Muscle of leg (tissue), 11 donors: ENCODE measurements around the gene TNFRSF13B. TPM values are rescaled to one million over a fixed set of nuclear protein-coding genes. Genes with fewer than 3 reads are reported as not detected.
"Not testable (repeated sequence)": the region's sequence is repeated elsewhere in the genome, so short reads cannot be mapped to it uniquely, and the experiment has no call there.

Experiments
- DNase-seq: peaks from one replicate; pipeline ENCODE4 v3.0.0; 2013
- H3K27ac ChIP-seq: one replicate; pipeline ENCODE4 v1.5.1; 2013; ENCODE audit warnings: mild to moderate bottlenecking, low read length, control low read depth
- H3K27me3 ChIP-seq: one replicate; pipeline ENCODE4 v1.6.1; 2013; ENCODE audit warnings: low read length; ENCODE audit not compliant: control insufficient read depth, insufficient read depth
- H3K36me3 ChIP-seq: one replicate; pipeline ENCODE4 v1.6.1; 2013; ENCODE audit warnings: low read length; ENCODE audit not compliant: control insufficient read depth, insufficient read depth
- H3K4me1 ChIP-seq: one replicate; pipeline ENCODE4 v1.6.1; 2013; ENCODE audit warnings: low read length; ENCODE audit not compliant: control insufficient read depth, insufficient read depth
- H3K4me3 ChIP-seq: one replicate; pipeline ENCODE4 v1.5.1; 2013; ENCODE audit warnings: low read length, control low read depth
- H3K9me3 ChIP-seq: replicated peaks from 2 replicates; pipeline ENCODE4 v1.6.1; 2013; ENCODE audit warnings: low read depth, low read length; ENCODE audit not compliant: control insufficient read depth
- WGBS: methylation state at CpG from one replicate; pipeline ENCODE4 v1.1.5; 2013; ENCODE audit warnings: missing lambda C conversion rate; ENCODE audit not compliant: insufficient coverage; 5-methylcytosine and 5-hydroxymethylcytosine counted together
- polyA plus RNA-seq, 8 donors: library from polyadenylated mRNA; unstranded; fragments of 120-200 nt; gene quantifications; one replicate each; pipeline versions ENCODE4 v1.2.1 to v1.2.3, GENCODE V29; 2013; ENCODE audit warnings: inconsistent platforms in 1 of 8, low replicate concordance in 1 of 8; ENCODE audit not compliant: insufficient read length in 8 of 8, insufficient read depth in 1 of 8
- total RNA-seq: library from RNA; stranded (reverse); fragments of 120-200 nt; gene quantifications from one replicate; pipeline ENCODE4 v1.2.4, GENCODE V29; 2013

The TNFRSF13B gene
- total and polyA plus RNA-seq, 9 donors = 0.11 to 0.64 (median 0.25) TPM; not detected in 4

DNA sequence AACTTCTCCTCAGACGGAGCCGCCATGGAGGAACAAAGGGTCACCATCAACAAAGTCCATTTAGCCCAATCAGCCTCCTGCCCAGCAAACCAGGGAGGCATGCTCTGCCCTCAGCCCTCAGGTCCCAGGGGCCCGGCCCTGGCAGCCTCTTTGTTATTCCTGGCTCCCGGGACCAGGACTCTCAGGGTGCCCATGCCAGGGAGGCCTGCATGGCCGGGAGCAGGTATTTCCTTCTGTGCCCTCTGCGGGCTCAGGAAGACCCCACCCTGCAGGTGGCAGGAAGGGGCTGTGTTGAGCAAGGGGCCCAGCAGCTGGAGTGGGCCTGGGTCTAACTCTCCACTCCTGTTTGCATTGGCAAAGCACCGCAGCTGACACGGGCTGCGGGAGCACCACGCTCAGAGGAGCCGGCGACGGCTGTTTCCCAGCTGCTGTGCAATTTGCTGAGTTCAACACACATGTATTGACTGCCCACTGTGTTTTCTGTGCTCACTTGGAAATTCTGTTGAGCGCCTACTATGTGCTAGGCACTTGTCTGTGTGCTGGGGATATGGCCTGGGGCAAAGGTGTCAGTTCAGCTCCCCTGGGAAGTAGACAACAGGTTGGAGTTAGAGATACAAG lies 33.2 kb upstream of the TNFRSF13B start:
- 60% methylated on average over 10 of the region's 14 CpGs for WGBS
- H3K27ac ChIP-seq, H3K9me3 ChIP-seq, DNase-seq, H3K4me3 ChIP-seq, H3K4me1 ChIP-seq, H3K36me3 ChIP-seq, H3K27me3 ChIP-seq: not testable (repeated sequence)

DNA sequence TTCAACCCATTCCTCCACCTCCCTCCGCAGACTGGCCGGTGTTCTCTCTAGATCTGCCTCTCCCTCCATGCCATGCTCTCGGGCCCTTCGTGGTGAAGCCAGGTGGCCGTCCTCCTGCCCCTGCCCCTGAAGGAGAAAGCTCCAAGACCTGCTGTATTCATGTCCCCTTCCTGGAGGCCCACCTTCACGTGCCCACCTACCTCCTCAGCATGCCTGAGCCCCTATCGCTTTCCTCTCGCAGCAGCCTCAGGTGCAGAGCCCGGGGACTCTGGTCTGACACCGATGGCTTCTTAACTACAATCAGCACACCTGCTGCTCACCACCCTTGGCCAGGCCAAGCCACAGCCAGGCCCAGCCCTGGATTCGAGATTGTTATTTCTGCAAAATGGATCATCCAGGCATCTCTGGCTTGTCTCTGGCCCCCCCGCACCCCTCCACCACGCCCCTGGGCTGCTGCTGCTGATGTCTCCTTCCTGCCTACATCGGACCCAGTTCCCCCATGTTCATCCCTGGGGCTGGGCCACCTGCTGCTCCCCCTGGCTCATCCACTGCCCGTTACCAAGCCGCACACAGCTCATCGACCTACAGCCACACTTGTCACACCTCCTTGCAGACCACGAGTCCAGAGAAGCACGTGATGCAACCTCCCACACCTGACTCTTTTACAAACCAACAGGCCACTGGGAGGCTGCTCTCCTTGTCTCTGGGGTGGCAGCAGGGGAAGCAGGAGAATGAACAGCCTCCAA lies 32.5 kb upstream of the TNFRSF13B start:
- no peak for DNase-seq
- H3K36me3 ChIP-seq = no peaks in the 10 kb centered on the region
- H3K4me1 ChIP-seq = peaks cover 8% of the 10 kb centered on the region
- no peak overlapping the region for H3K4me3 ChIP-seq
- H3K27ac ChIP-seq = no peak overlapping the region
- WGBS = 80% methylated on average over 19 of the region's 19 CpGs
- H3K27me3 ChIP-seq = peaks cover 4% of the 10 kb centered on the region
- H3K9me3 ChIP-seq = no peaks in the 10 kb centered on the region

DNA sequence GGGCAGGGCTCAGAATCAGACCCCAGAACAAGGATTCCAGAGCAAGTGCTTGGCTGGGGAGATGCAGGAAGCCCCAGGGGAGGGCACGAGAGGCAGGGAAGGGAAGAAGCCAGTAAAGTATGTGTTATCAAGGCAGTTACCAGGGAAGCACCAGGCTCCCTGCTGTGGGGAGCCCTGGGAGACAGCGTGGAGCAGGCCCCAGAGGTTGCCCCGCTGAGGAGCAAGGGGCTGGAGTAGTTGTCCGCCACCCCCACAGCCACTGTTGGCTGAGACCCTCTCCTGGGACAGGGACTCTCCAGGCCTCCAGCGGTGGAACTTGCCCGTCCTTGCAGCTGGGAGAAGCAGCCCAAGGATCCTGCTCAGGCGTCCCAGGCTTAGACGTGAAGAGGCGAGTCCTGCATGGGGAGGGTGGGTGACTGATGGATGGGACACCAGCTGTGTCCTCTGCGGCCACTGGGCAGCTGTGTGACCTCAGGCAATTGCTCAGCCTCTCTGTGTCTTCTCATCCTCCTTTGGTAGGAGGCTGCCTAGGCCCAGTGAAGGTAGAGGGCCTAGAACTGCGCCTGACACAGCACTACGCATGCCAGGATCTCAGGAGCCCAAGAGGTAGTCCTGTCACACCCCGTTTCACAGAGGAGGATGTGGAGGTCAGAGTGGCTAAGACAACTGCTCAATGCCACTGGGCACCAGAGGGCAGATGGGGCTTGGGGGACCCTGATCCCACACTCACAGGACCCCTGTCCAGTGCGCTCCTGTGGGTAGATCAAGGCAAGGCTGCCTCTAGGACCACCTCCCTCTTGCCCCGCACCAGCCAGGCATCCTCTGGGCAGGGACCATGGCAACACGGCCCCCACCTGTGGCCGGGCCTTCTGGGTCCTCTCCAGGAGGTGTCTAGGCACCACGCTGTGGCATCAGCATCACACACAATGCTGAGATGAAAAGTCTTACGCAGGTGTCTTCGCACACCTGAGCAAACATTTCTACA lies 31.1 kb upstream of the TNFRSF13B start:
- H3K27ac ChIP-seq, H3K36me3 ChIP-seq, H3K27me3 ChIP-seq, H3K4me1 ChIP-seq, DNase-seq, H3K9me3 ChIP-seq, H3K4me3 ChIP-seq: not testable (repeated sequence)
- 73% methylated on average over 16 of the region's 20 CpGs for WGBS

GRCh38 chr17:17001874-17002520 lies 30.1 kb upstream of the TNFRSF13B start:
- 22% methylated on average over 18 of the region's 22 CpGs for WGBS
- Histone ChIP-seq H3K9me3 (no peaks in the 10 kb centered on the region), H3K36me3 (no peaks in the 10 kb centered on the region), H3K27me3 (peaks cover 4% of the 10 kb centered on the region), H3K4me1 (peaks cover 8% of the 10 kb centered on the region), H3K4me3 (no peak overlapping the region), H3K27ac (no peak overlapping the region)
- DNase-seq = peak; percentile 75

GRCh38 chr17:17001076-17001777 lies 29.3 kb upstream of the TNFRSF13B start:
- peaks cover 8% of the 10 kb centered on the region for H3K4me1 ChIP-seq
- no peaks in the 10 kb centered on the region for H3K9me3 ChIP-seq
- DNase-seq = no peak
- WGBS = 57% methylated on average over 3 of the region's 9 CpGs
- no peak overlapping the region for H3K4me3 ChIP-seq
- H3K36me3 ChIP-seq = no peaks in the 10 kb centered on the region
- H3K27ac ChIP-seq = no peak overlapping the region
- peaks cover 4% of the 10 kb centered on the region for H3K27me3 ChIP-seq

- Histone ChIP-seq H3K9me3 (no peaks in the 10 kb centered on the region), H3K27ac (peak overlapping the region; percentile 5), H3K4me1 (peaks cover 8% of the 10 kb centered on the region), H3K4me3 (no peak overlapping the region), H3K27me3 (peaks cover 4% of the 10 kb centered on the region), H3K36me3 (no peaks in the 10 kb centered on the region)
- WGBS = 38% methylated on average over 1 of the region's 7 CpGs
- DNase-seq = no peak
Measured at GRCh38 chr17:16999931-17000625, 28.2 kb upstream of the TNFRSF13B start.

GRCh38 chr17:16997514-16998429 lies 25.9 kb upstream of the TNFRSF13B start:
- Histone ChIP-seq H3K9me3 (no peaks in the 10 kb centered on the region), H3K27me3 (peaks cover 4% of the 10 kb centered on the region), H3K36me3 (no peaks in the 10 kb centered on the region), H3K4me1 (peaks cover 8% of the 10 kb centered on the region), H3K4me3 (no peak overlapping the region), H3K27ac (no peak overlapping the region)
- DNase-seq = no peak
- WGBS = 85% methylated on average over 11 of the region's 14 CpGs

- H3K4me1 ChIP-seq, H3K27me3 ChIP-seq, DNase-seq, H3K27ac ChIP-seq, H3K9me3 ChIP-seq, H3K4me3 ChIP-seq, H3K36me3 ChIP-seq: not testable (repeated sequence)
- 67% methylated on average over 3 of the region's 11 CpGs for WGBS
Measured at GRCh38 chr17:16996726-16997125, 24.8 kb upstream of the TNFRSF13B start.
